ENCODE measurements around the gene PRKCB.

PRKCB gene

GRCh38 chr16:23947838-23948237 is 112.1 kb downstream of the PRKCB start:
- peak; percentile 32 for DNase-seq

- peak; percentile 28 for DNase-seq
Measured at GRCh38 chr16:23948949-23949411, 113.2 kb downstream of the PRKCB start.

GRCh38 chr16:23949630-23950290 is 114.0 kb downstream of the PRKCB start:
- DNase-seq = no peak

- no peak for DNase-seq
Measured at GRCh38 chr16:23950291-23950894, 114.6 kb downstream of the PRKCB start.

GRCh38 chr16:23950898-23951297 is 115.1 kb downstream of the PRKCB start:
- DNase-seq = no peak

- peak; percentile 19 for DNase-seq
Measured at GRCh38 chr16:23952128-23952970, 116.6 kb downstream of the PRKCB start.

DNA sequence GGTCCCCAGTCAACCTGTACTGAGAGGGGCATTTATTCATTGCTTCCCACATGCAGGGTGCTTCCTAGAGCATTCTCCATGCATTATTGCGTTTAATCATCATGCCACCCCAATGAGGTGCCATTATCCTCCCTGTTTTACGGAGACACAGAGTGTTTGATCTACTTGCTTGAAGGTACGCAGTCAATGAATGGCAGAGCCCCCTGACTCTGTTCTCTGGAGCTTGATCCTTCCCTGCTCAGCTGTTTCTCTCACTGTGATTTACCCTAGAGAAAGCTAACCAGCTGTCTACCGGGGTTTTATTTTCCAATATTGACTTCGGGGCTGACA is 117.2 kb downstream of the PRKCB start:
- DNase-seq = no peak

DNA sequence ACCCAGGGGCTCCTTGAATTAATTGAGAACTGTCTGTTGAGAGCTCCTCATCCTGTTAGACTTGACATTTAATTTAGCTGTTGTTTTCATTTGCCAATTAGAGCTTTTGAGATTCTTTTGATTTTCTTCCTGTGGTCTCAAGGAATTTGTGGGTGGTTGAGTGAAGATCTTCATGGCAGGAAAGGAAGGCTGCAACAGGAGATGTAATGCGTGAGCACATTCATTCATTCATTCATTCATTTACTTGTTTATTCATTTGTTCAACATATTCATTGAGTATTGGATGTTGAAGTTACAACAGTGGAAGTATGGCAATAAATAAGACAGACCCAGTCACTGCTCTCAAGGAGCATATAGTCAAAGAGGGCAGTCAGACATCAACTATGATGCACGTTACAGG is 117.7 kb downstream of the PRKCB start:
- no peak for DNase-seq

DNA sequence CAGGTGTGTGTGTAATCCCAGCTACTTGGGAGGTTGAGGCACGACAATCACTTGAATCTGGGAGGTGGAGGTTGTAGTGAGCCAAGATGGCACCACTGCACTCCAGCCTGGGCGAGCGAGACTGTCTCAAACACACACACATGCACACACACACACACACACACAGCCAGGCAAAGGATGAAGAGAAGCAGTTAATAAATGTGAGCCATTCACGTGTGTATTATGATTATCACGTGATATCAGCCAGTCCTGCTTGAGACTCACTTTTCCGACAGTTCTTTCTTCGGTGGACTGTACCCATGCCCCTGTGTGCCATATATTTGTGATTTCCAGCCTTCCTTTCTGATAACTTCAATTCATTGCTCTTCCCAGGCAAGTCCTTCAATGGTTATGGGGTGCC is 119.3 kb downstream of the PRKCB start:
- DNase-seq = no peak

GRCh38 chr16:23957287-23957686 is 121.5 kb downstream of the PRKCB start:
- DNase-seq = no peak

GRCh38 chr16:23959072-23959751 is 123.4 kb downstream of the PRKCB start:
- no peak for DNase-seq

GRCh38 chr16:23959752-23960072 is 123.9 kb downstream of the PRKCB start:
- no peak for DNase-seq

DNA sequence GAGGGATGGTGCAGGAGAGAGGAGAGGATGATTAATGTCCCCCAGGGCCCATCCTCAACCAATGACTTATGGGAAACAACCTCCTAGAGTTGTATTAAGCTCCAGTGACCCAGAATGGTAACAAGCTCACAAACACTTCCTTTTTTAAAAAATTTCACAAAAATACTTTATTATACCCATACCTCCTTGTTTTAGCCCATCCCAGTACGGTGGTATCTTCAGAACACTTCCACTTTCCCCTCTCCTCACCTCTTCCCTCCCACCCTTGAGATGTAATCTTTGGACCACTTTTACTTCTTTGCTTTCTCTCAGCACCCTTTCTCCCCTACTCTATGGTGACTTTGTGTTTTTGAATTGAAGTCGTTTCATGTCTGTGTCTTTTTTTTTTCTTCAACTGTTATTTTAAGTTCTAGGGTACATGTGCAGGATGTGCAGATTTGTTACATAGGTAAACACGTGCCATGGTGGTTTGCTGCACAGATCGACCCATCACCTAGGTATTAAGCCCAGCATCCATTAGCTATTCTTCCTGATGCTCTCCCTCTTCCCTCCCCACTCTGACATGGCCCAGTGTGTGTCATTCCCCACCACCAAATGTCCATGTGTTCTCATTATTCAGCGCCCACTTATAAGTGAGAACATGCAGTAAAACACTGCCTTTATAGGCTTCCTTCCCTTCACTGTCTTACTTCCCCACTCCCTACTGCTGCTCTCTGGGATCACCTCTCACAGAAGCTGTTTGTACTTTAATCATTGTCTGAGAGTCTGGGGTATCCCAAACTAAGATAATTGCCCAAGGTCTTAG is 124.5 kb downstream of the PRKCB start:
- DNase-seq = no peak

GRCh38 chr16:23962001-23962400 is 126.2 kb downstream of the PRKCB start:
- DNase-seq = no peak

DNA sequence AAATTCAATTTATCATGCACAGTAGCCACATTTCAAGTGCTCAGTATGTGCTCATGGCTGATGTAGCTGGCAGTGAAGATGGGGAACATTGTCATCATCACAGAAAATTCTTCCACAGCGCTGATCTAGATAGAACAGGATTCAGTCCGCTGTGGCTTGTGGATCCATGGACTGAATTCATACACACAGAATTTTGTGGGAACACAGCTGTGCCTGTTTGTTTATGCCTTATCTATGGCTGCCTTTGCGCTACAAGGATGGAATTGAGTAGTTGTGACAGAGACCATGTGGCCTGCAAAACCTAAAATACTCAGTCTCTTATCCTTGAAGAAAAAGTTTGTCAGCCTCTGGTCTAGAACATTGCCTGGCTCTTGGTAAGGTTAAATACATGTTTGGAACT is 128.4 kb downstream of the PRKCB start:
- DNase-seq = no peak

GRCh38 chr16:23965137-23965733 is 129.5 kb downstream of the PRKCB start:
- DNase-seq = no peak

GRCh38 chr16:23966597-23967394 is 131.0 kb downstream of the PRKCB start:
- DNase-seq = peak; percentile 44

GRCh38 chr16:23967775-23968174 is 132.0 kb downstream of the PRKCB start:
- DNase-seq = no peak

GRCh38 chr16:23968176-23968575 is 132.4 kb downstream of the PRKCB start:
- no peak for DNase-seq

GRCh38 chr16:23969468-23970297 is 133.9 kb downstream of the PRKCB start:
- no peak for DNase-seq

- DNase-seq = no peak
Measured at GRCh38 chr16:23974223-23974622, 138.4 kb downstream of the PRKCB start.
